ENCODE measurements around the gene LIFR. TPM values are rescaled to one million over a fixed set of nuclear protein-coding genes. Genes with fewer than 3 reads are reported as not detected.

LIFR gene
- total RNA-seq, 6 donors from 2014 or later: 69.1 to 103 (median 85.8) TPM

GRCh38 chr5:38598296-38598993 is 42.0 kb upstream of the LIFR start:
- Histone ChIP-seq H3K9me3 (no peaks in the 10 kb centered on the region), H3K4me3 (no peak overlapping the region), H3K27me3 (no peaks in the 10 kb centered on the region), H3K36me3 (no peaks in the 10 kb centered on the region), H3K27ac (peak overlapping the region in 3 of 4 donors; percentile 17 to 39 (median 27)), H3K4me1 (peaks cover 19 to 44% (median 28%) of the 10 kb centered on the region in 4 donors)
- ATAC-seq (ENCODE audit: low FRiP score in 2 of 2): no peak
- no peak for DNase-seq
- WGBS, 2 donors: 70 to 82% methylated on average over 8 of the region's 8 CpGs
- TF ChIP-seq EP300 (IDR thresholded peaks at IDR 0.05) (no peak), CTCF (IDR thresholded peaks at IDR 0.05) (no peak), POLR2A (IDR thresholded peaks at IDR 0.05) (no peak), POLR2AphosphoS5 (IDR thresholded peaks at IDR 0.05) (no peak)

- Histone ChIP-seq H3K27ac (no peak overlapping the region), H3K36me3 (no peaks in the 10 kb centered on the region), H3K4me1 (peaks cover 19 to 44% (median 28%) of the 10 kb centered on the region in 4 donors), H3K4me3 (no peak overlapping the region), H3K27me3 (no peaks in the 10 kb centered on the region), H3K9me3 (no peaks in the 10 kb centered on the region)
- TF ChIP-seq POLR2AphosphoS5 (IDR thresholded peaks at IDR 0.05) (peak in 1 of 2 donors; percentile 57), EP300 (IDR thresholded peaks at IDR 0.05) (no peak)
- ATAC-seq (ENCODE audit: low FRiP score in 2 of 2) (no peak), DNase-seq (no peak)
- 49 to 79% methylated on average over 2 of the region's 2 CpGs for WGBS, 2 donors
These were observed 40.5 kb upstream of the LIFR start for GRCh38 chr5:38596981-38597380.

GRCh38 chr5:38595132-38595745 is 38.8 kb upstream of the LIFR start:
- Histone ChIP-seq H3K27ac (peak overlapping the region in 1 of 4 donors; percentile 32), H3K4me3 (peak overlapping the region in 1 of 4 donors; percentile 25), H3K27me3 (no peaks in the 10 kb centered on the region), H3K4me1 (peaks cover 11 to 29% (median 14%) of the 10 kb centered on the region in 4 donors), H3K9me3 (no peaks in the 10 kb centered on the region), H3K36me3 (no peaks in the 10 kb centered on the region)
- DNase-seq (no peak), ATAC-seq (ENCODE audit: low FRiP score in 2 of 2) (no peak)
- WGBS, 2 donors: 62 to 68% methylated on average over 5 of the region's 5 CpGs
- TF ChIP-seq EP300 (IDR thresholded peaks at IDR 0.05) (no peak), CTCF (IDR thresholded peaks at IDR 0.05) (no peak), POLR2AphosphoS5 (IDR thresholded peaks at IDR 0.05) (no peak), POLR2A (IDR thresholded peaks at IDR 0.05) (no peak)

GRCh38 chr5:38593959-38594358 is 37.5 kb upstream of the LIFR start:
- Histone ChIP-seq H3K4me1 (peaks cover 8 to 19% (median 11%) of the 10 kb centered on the region in 4 donors), H3K27me3 (no peaks in the 10 kb centered on the region), H3K9me3 (no peaks in the 10 kb centered on the region), H3K27ac (no peak overlapping the region), H3K36me3 (no peaks in the 10 kb centered on the region), H3K4me3 (peak overlapping the region in 1 of 4 donors; percentile 25)
- DNase-seq: no peak
- 70% methylated on average over 7 of the region's 7 CpGs for WGBS, 2 donors
- ATAC-seq (ENCODE audit: low FRiP score in 2 of 2): no peak
- TF ChIP-seq POLR2A (IDR thresholded peaks at IDR 0.05): no peak
- TF ChIP-seq EP300 (IDR thresholded peaks at IDR 0.05): no peak
- TF ChIP-seq POLR2AphosphoS5 (IDR thresholded peaks at IDR 0.05): no peak
- no peak for TF ChIP-seq CTCF (IDR thresholded peaks at IDR 0.05)

GRCh38 chr5:38591523-38591849 is 35.0 kb upstream of the LIFR start:
- no peak for ATAC-seq (ENCODE audit: low FRiP score in 2 of 2)
- no peaks in the 10 kb centered on the region for H3K36me3 ChIP-seq
- DNase-seq: no peak
- peaks cover 0 to 5% (median 0%) of the 10 kb centered on the region in 4 donors for H3K4me1 ChIP-seq
- no peaks in the 10 kb centered on the region for H3K27me3 ChIP-seq
- TF ChIP-seq POLR2A (IDR thresholded peaks at IDR 0.05): no peak
- TF ChIP-seq CTCF (IDR thresholded peaks at IDR 0.05): no peak
- no peak overlapping the region for H3K27ac ChIP-seq
- no peaks in the 10 kb centered on the region for H3K9me3 ChIP-seq
- no peak overlapping the region for H3K4me3 ChIP-seq
- WGBS, 2 donors: 80 to 85% methylated on average over 2 of the region's 2 CpGs
